ENCODE results near the gene SMIM41.

The SMIM41 gene

DNA sequence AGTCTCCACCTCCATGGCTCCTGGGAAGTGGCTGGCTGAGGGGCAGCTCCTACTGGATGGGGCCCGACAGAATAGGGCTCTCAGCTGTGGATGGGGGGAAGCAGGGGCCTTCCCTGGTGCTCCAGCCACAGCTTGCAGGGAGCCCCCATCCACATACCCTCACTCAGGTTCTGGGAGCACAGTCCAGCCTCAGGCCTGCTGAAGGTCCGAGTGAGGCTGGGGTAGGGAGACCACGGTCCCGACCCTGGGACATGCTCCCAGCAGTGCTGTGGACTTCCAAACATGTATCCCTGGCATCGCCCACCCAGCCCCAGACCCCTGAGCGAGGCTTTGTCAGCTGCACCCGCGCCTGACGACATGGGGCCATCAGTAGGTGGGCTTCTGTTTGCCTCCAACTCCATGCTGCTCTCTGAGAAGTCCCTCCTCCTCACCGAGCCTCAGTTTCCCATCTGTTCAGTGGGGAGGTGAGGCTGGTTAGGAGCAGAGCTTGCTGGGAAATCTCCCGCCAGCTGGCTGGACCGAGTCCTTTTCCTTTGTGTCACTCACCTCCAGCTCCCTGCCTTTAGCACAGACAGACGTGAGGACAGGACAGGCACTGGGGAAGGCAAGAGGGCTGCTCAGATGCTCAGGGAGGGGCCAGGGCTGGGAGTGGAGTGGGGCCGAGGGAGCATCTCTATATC is 18.9 kb upstream of the SMIM41 start:
- H3K9me2 ChIP-seq (replicated peaks; ENCODE audit: insufficient read depth, low read length): no peaks in the 10 kb centered on the region
- TF ChIP-seq EZH2phosphoT487 (IDR thresholded peaks at IDR 0.05; ENCODE audit: low read length): no peak
- TF ChIP-seq EZH2 (optimal IDR thresholded peaks at IDR 0.05; ENCODE audit: low read depth, low read length): no peak
- TF ChIP-seq, protein P1, sequence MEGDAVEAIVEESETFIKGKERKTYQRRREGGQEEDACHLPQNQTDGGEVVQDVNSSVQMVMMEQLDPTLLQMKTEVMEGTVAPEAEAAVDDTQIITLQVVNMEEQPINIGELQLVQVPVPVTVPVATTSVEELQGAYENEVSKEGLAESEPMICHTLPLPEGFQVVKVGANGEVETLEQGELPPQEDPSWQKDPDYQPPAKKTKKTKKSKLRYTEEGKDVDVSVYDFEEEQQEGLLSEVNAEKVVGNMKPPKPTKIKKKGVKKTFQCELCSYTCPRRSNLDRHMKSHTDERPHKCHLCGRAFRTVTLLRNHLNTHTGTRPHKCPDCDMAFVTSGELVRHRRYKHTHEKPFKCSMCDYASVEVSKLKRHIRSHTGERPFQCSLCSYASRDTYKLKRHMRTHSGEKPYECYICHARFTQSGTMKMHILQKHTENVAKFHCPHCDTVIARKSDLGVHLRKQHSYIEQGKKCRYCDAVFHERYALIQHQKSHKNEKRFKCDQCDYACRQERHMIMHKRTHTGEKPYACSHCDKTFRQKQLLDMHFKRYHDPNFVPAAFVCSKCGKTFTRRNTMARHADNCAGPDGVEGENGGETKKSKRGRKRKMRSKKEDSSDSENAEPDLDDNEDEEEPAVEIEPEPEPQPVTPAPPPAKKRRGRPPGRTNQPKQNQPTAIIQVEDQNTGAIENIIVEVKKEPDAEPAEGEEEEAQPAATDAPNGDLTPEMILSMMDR (IDR thresholded peaks at IDR 0.05; ENCODE audit: low read length): no peak
- no peaks in the 10 kb centered on the region for H4K20me1 ChIP-seq (ENCODE audit: insufficient read depth, low read length)
- H3K4me3 ChIP-seq (ENCODE audit: low read length): no peak overlapping the region
- no peak overlapping the region for H3K9ac ChIP-seq (ENCODE audit: low read length)
- DNase-seq: no peak
- no peak overlapping the region for H2AFZ ChIP-seq (ENCODE audit: low read length)
- no peaks in the 10 kb centered on the region for H3K9me3 ChIP-seq (replicated peaks; ENCODE audit: insufficient read depth, low read length)
- no peaks in the 10 kb centered on the region for H3K79me2 ChIP-seq (ENCODE audit: low read length)
- H3K4me2 ChIP-seq (ENCODE audit: low read depth, low read length): no peak overlapping the region
- H3K27me3 ChIP-seq (replicated peaks; ENCODE audit: insufficient read depth, low read length): peaks cover 6% of the 10 kb centered on the region
- H3K4me1 ChIP-seq (ENCODE audit: low read length): no peaks in the 10 kb centered on the region
- no peaks in the 10 kb centered on the region for H3F3A ChIP-seq (ENCODE audit: insufficient read depth, low read length)
- H3K36me3 ChIP-seq (replicated peaks; ENCODE audit: insufficient read depth, low read length): no peaks in the 10 kb centered on the region
- H3K27ac ChIP-seq (ENCODE audit: low read length): no peak overlapping the region

GRCh38 chr12:52061470-52062166 is 17.9 kb upstream of the SMIM41 start:
- Histone ChIP-seq H3K4me3 (ENCODE audit: low read length) (no peak overlapping the region), H3F3A (ENCODE audit: insufficient read depth, low read length) (no peaks in the 10 kb centered on the region), H3K9me3 (replicated peaks; ENCODE audit: insufficient read depth, low read length) (no peaks in the 10 kb centered on the region), H3K4me2 (ENCODE audit: low read depth, low read length) (no peak overlapping the region), H3K9me2 (replicated peaks; ENCODE audit: insufficient read depth, low read length) (no peaks in the 10 kb centered on the region), H3K9ac (ENCODE audit: low read length) (no peak overlapping the region), H3K36me3 (replicated peaks; ENCODE audit: insufficient read depth, low read length) (no peaks in the 10 kb centered on the region), H3K79me2 (ENCODE audit: low read length) (no peaks in the 10 kb centered on the region), H4K20me1 (ENCODE audit: insufficient read depth, low read length) (no peaks in the 10 kb centered on the region), H3K27ac (ENCODE audit: low read length) (no peak overlapping the region), H3K4me1 (ENCODE audit: low read length) (no peaks in the 10 kb centered on the region), H3K27me3 (replicated peaks; ENCODE audit: insufficient read depth, low read length) (peaks cover 6% of the 10 kb centered on the region), H2AFZ (ENCODE audit: low read length) (no peak overlapping the region)
- TF ChIP-seq EZH2phosphoT487 (IDR thresholded peaks at IDR 0.05; ENCODE audit: low read length) (no peak), EZH2 (optimal IDR thresholded peaks at IDR 0.05; ENCODE audit: low read depth, low read length) (no peak)
- TF ChIP-seq, protein P1 (IDR thresholded peaks at IDR 0.05; ENCODE audit: low read length): no peak
- no peak for DNase-seq

- no peak overlapping the region for H3K4me2 ChIP-seq (ENCODE audit: low read depth, low read length)
- no peak overlapping the region for H3K27ac ChIP-seq (ENCODE audit: low read length)
- H3K9me2 ChIP-seq (replicated peaks; ENCODE audit: insufficient read depth, low read length): no peaks in the 10 kb centered on the region
- H3K4me1 ChIP-seq (ENCODE audit: low read length): 0 out of 2 replicates have a peak, but pooled peaks cover 5% of the 10 kb centered on the region
- H3K9ac ChIP-seq (ENCODE audit: low read length): no peak overlapping the region
- no peak overlapping the region for H2AFZ ChIP-seq (ENCODE audit: low read length)
- no peaks in the 10 kb centered on the region for H3F3A ChIP-seq (ENCODE audit: insufficient read depth, low read length)
- no peaks in the 10 kb centered on the region for H3K36me3 ChIP-seq (replicated peaks; ENCODE audit: insufficient read depth, low read length)
- TF ChIP-seq EZH2 (optimal IDR thresholded peaks at IDR 0.05; ENCODE audit: low read depth, low read length) (no peak), EZH2phosphoT487 (IDR thresholded peaks at IDR 0.05; ENCODE audit: low read length) (no peak)
- TF ChIP-seq, protein P1 (IDR thresholded peaks at IDR 0.05; ENCODE audit: low read length): no peak
- H3K79me2 ChIP-seq (ENCODE audit: low read length): no peaks in the 10 kb centered on the region
- H3K27me3 ChIP-seq (replicated peaks; ENCODE audit: insufficient read depth, low read length): peaks cover 6% of the 10 kb centered on the region
- no peak overlapping the region for H3K4me3 ChIP-seq (ENCODE audit: low read length)
- no peaks in the 10 kb centered on the region for H4K20me1 ChIP-seq (ENCODE audit: insufficient read depth, low read length)
- no peaks in the 10 kb centered on the region for H3K9me3 ChIP-seq (replicated peaks; ENCODE audit: insufficient read depth, low read length)
- no peak for DNase-seq
These were observed 17.1 kb upstream of the SMIM41 start for GRCh38 chr12:52062167-52063081.
